OCI-LY7 (cell line): ENCODE results near the gene ZBED4.

Experiments
- EZH2phosphoT487 ChIP-seq: fragments of 200-600 bp; sonication (generic); IDR thresholded peaks from 2 replicates; pipeline ENCODE4 v1.6.1; 2018; ENCODE audit warnings: low read depth, borderline replicate concordance, mild to moderate bottlenecking, mixed run types, antibody characterized with exemption, low read length, moderate library complexity, mixed read lengths
- TF ChIP-seq, protein P1 (sequence below): fragments of 200-600 bp; sonication (generic); conservative IDR thresholded peaks from 2 replicates; pipeline ENCODE4 v1.5.1; 2014; ENCODE audit warnings: mild to moderate bottlenecking, antibody characterized with exemption, low read length, moderate library complexity, mixed read lengths

DNA sequence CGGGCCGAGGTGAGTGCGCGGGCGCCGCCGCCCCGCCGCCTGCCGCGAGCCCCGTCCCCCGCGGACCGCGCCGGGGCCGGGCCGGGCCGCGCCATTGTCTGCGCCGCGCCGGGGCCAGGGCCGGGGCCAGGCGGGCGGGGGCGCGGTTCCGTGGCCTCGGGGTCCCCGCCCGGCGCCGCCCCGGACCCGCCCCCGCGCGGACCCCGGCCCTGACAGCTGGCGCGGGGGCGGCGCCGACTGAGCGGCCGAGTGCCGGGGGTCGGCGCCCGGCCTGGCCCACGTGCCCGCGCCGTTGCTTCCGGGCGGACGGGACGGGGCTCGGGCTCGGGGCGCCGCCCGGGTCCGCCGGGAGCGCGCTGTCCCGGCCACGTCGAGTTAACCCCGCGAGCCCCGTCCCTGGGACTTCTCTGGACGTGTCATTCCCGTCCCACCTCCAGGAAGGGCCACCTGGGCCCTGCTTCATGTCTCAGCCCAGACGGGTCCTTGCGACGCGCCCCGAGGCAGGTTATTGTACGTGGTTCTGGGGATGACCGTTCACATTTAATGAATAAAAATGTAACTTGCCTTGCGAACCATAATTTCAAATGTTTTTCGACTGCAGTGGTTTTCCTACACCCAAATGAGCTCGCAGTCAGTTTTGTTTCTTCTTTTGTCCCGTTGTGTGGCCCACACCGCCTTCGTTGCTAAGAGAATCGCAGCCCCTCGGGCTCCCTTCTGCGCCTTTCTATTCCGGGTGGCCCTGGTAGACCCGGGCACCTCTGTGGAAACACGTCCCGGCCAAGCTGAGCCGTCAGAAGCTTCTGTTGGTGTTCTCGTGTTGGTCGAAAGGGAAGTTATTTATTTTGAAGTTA is 562 bp downstream of the ZBED4 start:
- TF ChIP-seq, protein P1, sequence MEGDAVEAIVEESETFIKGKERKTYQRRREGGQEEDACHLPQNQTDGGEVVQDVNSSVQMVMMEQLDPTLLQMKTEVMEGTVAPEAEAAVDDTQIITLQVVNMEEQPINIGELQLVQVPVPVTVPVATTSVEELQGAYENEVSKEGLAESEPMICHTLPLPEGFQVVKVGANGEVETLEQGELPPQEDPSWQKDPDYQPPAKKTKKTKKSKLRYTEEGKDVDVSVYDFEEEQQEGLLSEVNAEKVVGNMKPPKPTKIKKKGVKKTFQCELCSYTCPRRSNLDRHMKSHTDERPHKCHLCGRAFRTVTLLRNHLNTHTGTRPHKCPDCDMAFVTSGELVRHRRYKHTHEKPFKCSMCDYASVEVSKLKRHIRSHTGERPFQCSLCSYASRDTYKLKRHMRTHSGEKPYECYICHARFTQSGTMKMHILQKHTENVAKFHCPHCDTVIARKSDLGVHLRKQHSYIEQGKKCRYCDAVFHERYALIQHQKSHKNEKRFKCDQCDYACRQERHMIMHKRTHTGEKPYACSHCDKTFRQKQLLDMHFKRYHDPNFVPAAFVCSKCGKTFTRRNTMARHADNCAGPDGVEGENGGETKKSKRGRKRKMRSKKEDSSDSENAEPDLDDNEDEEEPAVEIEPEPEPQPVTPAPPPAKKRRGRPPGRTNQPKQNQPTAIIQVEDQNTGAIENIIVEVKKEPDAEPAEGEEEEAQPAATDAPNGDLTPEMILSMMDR, result no peak
- no peak for TF ChIP-seq EZH2phosphoT487
